GM13977 (cell line): ENCODE results near the gene ZFAND3.

Experiments used
- DNase-seq: peaks from one replicate; pipeline ENCODE4 v3.0.0; 2012; ENCODE audit warnings: low spot score
- in situ Hi-C: fragments of 300-500 bp; cut with MboI; formaldehyde crosslinking; loops from one replicate; pipeline ENCODE4 v1.12.0; 2022; ENCODE audit warnings: low sequenced_read_pairs, low pct_unique_long_range_greater_than_20kb, mixed read lengths, inconsistent platforms; ENCODE audit not compliant: unreplicated experiment
- TF ChIP-seq, protein P1 (sequence below): IDR thresholded peaks from 2 replicates; pipeline ENCODE4 v1.5.1; 2012; ENCODE audit warnings: mild to moderate bottlenecking, control low read depth; ENCODE audit not compliant: insufficient read depth; ENCODE audit errors: extremely low read depth, missing control alignments

The ZFAND3 gene

DNA sequence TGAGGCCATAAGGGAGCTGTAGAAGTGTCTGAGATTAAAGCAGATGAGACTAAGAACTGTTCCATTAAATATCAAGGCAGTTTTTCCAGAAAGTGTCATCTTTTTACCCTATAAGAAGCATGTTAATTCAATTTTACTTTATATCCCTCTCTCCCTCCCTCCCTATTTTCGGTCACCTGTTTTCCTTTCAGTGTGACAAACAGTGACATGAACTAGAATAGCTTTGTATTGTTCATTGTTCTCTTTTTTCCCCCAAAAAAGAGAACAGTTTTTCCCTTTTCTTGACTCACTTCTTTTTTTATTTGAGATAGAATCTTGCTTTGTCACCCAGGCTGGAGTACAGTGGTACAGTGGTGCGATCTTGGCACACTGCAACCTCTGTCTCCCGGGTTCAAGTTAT lies 269.3 kb downstream of the ZFAND3 start:
- in situ Hi-C loops = no loop called here
- TF ChIP-seq, protein P1, sequence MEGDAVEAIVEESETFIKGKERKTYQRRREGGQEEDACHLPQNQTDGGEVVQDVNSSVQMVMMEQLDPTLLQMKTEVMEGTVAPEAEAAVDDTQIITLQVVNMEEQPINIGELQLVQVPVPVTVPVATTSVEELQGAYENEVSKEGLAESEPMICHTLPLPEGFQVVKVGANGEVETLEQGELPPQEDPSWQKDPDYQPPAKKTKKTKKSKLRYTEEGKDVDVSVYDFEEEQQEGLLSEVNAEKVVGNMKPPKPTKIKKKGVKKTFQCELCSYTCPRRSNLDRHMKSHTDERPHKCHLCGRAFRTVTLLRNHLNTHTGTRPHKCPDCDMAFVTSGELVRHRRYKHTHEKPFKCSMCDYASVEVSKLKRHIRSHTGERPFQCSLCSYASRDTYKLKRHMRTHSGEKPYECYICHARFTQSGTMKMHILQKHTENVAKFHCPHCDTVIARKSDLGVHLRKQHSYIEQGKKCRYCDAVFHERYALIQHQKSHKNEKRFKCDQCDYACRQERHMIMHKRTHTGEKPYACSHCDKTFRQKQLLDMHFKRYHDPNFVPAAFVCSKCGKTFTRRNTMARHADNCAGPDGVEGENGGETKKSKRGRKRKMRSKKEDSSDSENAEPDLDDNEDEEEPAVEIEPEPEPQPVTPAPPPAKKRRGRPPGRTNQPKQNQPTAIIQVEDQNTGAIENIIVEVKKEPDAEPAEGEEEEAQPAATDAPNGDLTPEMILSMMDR = no peak
- DNase-seq = no peak

DNA sequence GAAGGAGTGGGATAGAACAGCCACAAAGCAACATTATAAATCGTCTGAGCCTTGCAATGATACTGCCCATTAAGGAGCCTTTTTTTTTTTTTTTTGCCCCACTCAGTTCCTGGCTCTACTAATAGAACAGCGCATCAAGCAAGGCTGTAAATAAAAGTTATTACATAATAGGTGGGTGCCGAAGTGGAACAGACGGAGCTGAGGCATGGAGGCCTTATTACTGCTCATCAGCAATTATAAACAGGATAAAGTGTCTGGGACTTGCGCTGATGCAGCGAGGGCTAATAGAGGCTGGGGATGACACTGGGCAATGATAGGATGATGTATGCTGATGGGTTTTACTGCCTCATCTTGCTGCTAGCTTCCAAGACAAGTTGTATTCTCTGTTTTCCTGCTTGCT lies 272.1 kb downstream of the ZFAND3 start:
- in situ Hi-C loops = no loop called here
- DNase-seq = no peak
- TF ChIP-seq, protein P1 = no peak

DNA sequence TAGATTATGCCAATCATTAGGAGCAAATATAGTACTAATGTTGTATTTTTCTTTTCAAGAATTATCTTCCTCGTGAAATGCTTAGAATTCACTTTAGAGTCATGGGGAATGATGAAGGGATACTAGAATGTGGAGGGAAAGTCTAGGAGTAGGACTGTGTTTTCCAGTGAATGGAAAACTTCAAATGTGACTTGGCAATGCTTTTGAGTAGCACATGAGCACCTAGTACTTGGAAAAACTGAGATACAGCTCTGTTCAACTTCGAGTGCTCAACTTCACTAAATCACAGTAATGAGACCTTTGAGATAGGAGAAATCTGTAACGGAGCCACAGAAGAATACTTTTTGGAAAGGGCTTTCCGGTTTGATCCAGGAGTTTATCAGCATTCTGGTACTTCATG lies 272.9 kb downstream of the ZFAND3 start:
- DNase-seq = no peak
- TF ChIP-seq, protein P1 = no peak
- in situ Hi-C loops = no loop called here

DNA sequence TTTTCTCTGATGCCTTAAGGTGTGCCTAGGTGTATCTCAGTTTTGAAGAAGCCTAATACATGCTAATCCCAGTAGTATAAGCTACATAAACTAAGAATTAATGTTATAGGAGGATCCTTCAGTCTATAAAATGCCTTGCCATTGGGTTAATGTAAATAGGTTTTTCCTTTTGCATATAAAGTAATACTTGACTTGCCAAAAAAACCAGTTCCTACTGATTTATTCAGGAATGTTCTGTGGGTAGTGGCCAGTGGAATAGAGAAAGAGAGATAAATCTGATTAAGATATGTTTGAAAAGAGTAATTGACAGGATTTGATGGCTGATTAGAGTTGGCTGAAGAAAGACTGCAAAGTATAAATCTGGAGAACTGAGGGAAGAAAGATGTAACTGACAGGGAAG lies 273.4 kb downstream of the ZFAND3 start:
- in situ Hi-C loops = no loop called here
- TF ChIP-seq, protein P1 = no peak
- DNase-seq = no peak

DNA sequence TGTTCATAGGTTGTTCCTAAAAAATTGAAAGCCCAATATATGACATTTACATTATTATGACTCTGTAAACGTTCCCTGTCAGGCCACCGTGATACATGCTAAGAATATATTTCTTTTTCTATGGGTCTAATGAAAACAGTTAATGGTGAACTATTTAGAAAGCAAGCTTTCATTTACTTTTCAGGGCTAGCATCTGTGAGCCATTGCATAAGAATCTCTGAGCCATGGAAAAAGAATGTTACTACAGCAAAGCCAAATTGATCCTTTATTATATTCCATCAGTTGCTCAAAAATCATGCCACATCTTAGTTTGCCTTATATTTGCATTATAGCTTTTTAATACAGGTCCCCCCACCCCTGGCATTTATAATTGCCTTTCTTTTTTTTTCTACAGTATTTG lies 275.5 kb downstream of the ZFAND3 start:
- TF ChIP-seq, protein P1 = no peak
- in situ Hi-C loops = no loop called here
- DNase-seq = no peak

DNA sequence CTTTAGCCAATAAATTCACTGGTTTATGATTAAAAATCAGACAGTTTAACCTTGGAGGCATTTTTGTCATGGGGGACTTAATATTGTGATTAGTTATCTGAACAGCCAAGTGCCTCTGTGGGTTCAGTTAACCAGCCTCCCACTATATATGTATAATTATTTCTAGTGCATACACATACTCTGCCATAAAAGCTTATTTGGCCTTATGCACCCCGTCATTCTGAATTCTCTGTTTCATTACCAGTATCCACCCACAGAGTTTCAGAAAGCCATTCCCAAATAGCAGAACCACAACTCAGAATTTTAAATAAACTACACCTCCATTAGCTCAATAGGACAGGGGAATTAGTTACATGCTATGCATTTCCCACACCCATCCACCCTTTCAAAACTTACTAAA lies 279.7 kb downstream of the ZFAND3 start:
- peak; percentile 15 for DNase-seq
- TF ChIP-seq, protein P1 = no peak
- in situ Hi-C loops = no loop called here

DNA sequence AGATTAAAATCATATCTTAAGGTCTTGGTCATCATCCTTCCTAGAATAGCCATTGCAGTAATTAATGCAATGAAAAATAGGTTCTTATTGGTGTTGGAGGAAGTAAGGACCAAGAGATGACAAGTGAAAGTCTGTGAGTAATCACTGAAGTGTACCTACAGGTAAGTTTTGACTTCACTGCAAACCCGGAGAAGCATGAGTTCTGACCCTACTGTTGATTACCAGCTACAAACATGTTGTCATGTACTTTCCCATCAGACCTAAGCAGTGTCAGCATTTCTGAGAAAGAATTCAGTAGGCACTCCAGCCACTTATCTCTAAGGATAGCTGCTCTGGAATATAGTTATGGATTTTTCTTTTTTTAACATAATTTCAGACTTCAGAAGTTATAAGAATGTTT lies 280.9 kb downstream of the ZFAND3 start:
- in situ Hi-C loops = no loop called here
- DNase-seq = peak; percentile 43
- TF ChIP-seq, protein P1 = no peak
